OCI-LY3 (cell line): ENCODE data around the gene PLXDC2.

ENCODE experiments used
- H2AFZ ChIP-seq: fragments of 200-600, 300-600 bp; shearing (Covaris generic); 2 replicates; pipeline ENCODE4 v1.6.0; 2014; ENCODE audit warnings: antibody characterized with exemption, low read depth, low read length
- H3K27ac ChIP-seq: fragments of 200-600, 300-600 bp; sonication (generic); 2 replicates; pipeline ENCODE4 v1.5.1; 2014; ENCODE audit warnings: mild to moderate bottlenecking, low read length, moderate library complexity, mixed read lengths
- H3K27me3 ChIP-seq: fragments of 200-600, 300-600 bp; sonication (generic); 2 replicates; pipeline ENCODE4 v1.6.1; 2014; ENCODE audit warnings: low read depth, low read length, mixed read lengths
- H3K36me3 ChIP-seq: fragments of 200-600, 300-600 bp; sonication (generic); replicated peaks from 2 replicates; pipeline ENCODE3; 2014; ENCODE audit warnings: low read depth, low read length, mixed read lengths
- H3K4me1 ChIP-seq: fragments of 300-600, 200-600 bp; sonication (generic); 2 replicates; pipeline ENCODE4 v1.6.1; 2014; ENCODE audit warnings: low read length, mixed read lengths
- H3K4me2 ChIP-seq: fragments of 200-600, 300-600 bp; sonication (generic); 2 replicates; pipeline ENCODE4 v1.6.1; 2014; ENCODE audit warnings: low read length, mixed read lengths
- H3K4me3 ChIP-seq: fragments of 300-600, 200-600 bp; sonication (generic); 2 replicates; pipeline ENCODE4 v1.5.1; 2014; ENCODE audit warnings: antibody characterized with exemption, mild to moderate bottlenecking, low read length, moderate library complexity
- H3K79me2 ChIP-seq: fragments of 300-600, 200-600 bp; shearing (Covaris generic); 2 replicates; pipeline ENCODE4 v1.6.1; 2014; ENCODE audit warnings: mild to moderate bottlenecking, low read length, mixed read lengths
- H3K9ac ChIP-seq: fragments of 300-600, 200-600 bp; shearing (Covaris generic); 2 replicates; pipeline ENCODE4 v1.6.0; 2014; ENCODE audit warnings: mild to moderate bottlenecking, low read length, moderate library complexity
- H3K9me3 ChIP-seq: fragments of 200-600, 300-600 bp; shearing (Covaris generic); 2 replicates; pipeline ENCODE4 v1.6.1; 2014; ENCODE audit warnings: low read length, mixed read lengths; ENCODE audit not compliant: insufficient read depth
- H4K20me1 ChIP-seq: fragments of 200-600, 300-600 bp; sonication (generic); 2 replicates; pipeline ENCODE4 v1.6.1; 2016; ENCODE audit warnings: low read length, mixed read lengths; ENCODE audit not compliant: insufficient read depth
- EZH2phosphoT487 ChIP-seq: fragments of 200-600 bp; shearing (Covaris generic); IDR thresholded peaks from 2 replicates; pipeline ENCODE4 v1.6.1; 2018; ENCODE audit warnings: antibody characterized with exemption, mixed run types, low read depth
- TF ChIP-seq, protein P1 (sequence below): fragments of 200-600, 300-600 bp; sonication (generic); IDR thresholded peaks from 2 replicates; pipeline ENCODE4 v1.5.1; 2014; ENCODE audit warnings: antibody characterized with exemption, low read length, low read depth

PLXDC2 gene

DNA sequence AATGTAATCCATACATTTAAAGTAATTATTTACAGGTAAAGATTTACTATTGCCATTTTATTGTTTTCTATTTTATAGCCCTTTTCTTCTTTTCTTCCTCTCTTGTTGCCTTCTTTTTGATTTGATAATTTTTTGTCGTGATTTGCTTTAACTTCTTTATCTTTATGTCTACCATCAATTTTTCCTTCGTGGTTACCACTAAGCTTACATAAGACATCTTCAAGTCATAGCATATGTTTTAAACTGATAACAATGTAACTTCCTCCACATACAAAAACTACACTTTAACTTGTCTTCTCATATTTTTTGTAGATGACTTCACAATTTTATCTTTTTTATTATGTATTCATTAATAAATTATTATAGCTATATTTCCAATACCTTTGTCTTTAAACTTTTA lies 316.6 kb downstream of the PLXDC2 start:
- Histone ChIP-seq H3K4me2 (no peak overlapping the region), H3K27ac (no peak overlapping the region), H3K79me2 (no peaks in the 10 kb centered on the region), H3K9ac (no peak overlapping the region), H3K36me3 (no peaks in the 10 kb centered on the region), H3K4me3 (no peak overlapping the region), H3K4me1 (no peaks in the 10 kb centered on the region), H3K27me3 (no peaks in the 10 kb centered on the region), H3K9me3 (no peaks in the 10 kb centered on the region), H2AFZ (no peak overlapping the region), H4K20me1 (no peaks in the 10 kb centered on the region)
- no peak for TF ChIP-seq EZH2phosphoT487
- TF ChIP-seq, protein P1, sequence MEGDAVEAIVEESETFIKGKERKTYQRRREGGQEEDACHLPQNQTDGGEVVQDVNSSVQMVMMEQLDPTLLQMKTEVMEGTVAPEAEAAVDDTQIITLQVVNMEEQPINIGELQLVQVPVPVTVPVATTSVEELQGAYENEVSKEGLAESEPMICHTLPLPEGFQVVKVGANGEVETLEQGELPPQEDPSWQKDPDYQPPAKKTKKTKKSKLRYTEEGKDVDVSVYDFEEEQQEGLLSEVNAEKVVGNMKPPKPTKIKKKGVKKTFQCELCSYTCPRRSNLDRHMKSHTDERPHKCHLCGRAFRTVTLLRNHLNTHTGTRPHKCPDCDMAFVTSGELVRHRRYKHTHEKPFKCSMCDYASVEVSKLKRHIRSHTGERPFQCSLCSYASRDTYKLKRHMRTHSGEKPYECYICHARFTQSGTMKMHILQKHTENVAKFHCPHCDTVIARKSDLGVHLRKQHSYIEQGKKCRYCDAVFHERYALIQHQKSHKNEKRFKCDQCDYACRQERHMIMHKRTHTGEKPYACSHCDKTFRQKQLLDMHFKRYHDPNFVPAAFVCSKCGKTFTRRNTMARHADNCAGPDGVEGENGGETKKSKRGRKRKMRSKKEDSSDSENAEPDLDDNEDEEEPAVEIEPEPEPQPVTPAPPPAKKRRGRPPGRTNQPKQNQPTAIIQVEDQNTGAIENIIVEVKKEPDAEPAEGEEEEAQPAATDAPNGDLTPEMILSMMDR, result no peak

DNA sequence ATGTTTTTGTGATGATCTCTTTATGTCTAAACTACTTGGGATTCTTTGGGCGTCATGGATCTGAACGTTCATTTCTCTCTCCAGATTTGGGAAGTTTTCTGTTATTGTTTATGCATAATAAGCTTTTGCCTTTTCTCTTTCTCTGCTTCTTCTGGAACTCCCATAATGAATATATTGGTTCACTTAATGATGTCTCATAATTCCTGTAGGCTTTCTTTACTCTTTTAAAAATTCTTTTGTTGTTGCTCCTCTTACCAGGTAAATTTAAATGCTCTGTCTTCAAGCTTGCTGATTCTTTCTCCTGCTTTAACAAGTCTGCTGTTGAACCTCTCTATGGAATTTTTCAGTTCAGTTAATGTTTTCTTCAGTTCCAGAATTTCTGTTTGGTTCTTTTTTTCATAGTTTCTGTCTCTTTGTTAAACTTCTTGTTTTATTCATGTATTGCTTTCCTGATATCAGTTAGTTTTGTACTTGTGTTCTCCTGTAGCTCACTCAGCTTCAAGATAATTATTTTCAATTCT lies 317.5 kb downstream of the PLXDC2 start:
- H3K79me2 ChIP-seq, result no peaks in the 10 kb centered on the region
- H3K9ac ChIP-seq, result no peak overlapping the region
- no peaks in the 10 kb centered on the region for H3K27me3 ChIP-seq
- no peak overlapping the region for H3K27ac ChIP-seq
- H3K4me2 ChIP-seq, result no peak overlapping the region
- H3K4me1 ChIP-seq, result no peaks in the 10 kb centered on the region
- no peaks in the 10 kb centered on the region for H3K9me3 ChIP-seq
- no peaks in the 10 kb centered on the region for H4K20me1 ChIP-seq
- H3K36me3 ChIP-seq, result no peaks in the 10 kb centered on the region
- TF ChIP-seq, protein P1, result no peak
- no peak for TF ChIP-seq EZH2phosphoT487
- no peak overlapping the region for H3K4me3 ChIP-seq
- H2AFZ ChIP-seq, result no peak overlapping the region

DNA sequence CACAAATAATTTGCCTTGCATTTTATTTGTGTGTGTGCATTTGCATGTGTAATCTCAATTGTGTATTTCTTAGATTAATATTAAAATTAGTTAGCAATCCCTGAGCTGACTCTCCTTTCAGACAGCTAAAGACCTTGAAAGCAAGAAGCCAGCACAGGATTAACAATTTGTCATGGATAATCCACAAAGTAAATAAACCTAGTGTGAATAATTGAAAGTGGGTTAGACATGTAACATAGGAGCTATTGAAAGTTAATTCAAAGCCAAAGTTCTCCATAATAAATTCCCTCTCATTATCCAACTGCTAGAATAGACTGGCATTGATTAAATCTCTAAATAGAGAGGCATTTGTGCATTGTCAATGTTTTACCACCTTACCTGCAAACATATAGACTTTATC lies 326.1 kb downstream of the PLXDC2 start:
- H4K20me1 ChIP-seq, result no peaks in the 10 kb centered on the region
- H3K4me1 ChIP-seq, result no peaks in the 10 kb centered on the region
- H3K27me3 ChIP-seq, result no peaks in the 10 kb centered on the region
- no peak overlapping the region for H2AFZ ChIP-seq
- no peak overlapping the region for H3K9ac ChIP-seq
- no peaks in the 10 kb centered on the region for H3K9me3 ChIP-seq
- TF ChIP-seq, protein P1, result no peak
- no peak for TF ChIP-seq EZH2phosphoT487
- no peak overlapping the region for H3K4me2 ChIP-seq
- H3K27ac ChIP-seq, result no peak overlapping the region
- no peaks in the 10 kb centered on the region for H3K36me3 ChIP-seq
- H3K4me3 ChIP-seq, result no peak overlapping the region
- no peaks in the 10 kb centered on the region for H3K79me2 ChIP-seq

DNA sequence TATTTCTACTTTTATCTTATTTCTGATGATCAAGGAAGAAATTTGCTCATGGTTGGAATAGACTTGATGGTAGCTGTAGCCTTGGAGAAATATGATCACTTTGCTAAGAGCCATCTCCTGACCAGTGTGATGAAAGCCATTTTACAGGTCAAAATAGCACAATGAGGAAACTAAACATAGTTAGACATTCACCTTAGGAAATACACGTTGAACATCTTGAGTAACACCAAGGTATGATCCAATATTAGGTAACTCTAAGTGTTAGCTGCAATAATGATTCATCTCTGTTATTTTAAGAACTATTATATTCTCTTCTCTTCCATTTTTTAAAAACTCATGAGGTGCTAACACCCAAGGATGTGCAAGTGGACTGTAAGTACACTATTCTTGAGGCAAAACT lies 328.0 kb downstream of the PLXDC2 start:
- no peak overlapping the region for H3K4me2 ChIP-seq

More for the DNA sequence above, 328.0 kb downstream of the PLXDC2 start:
- Histone ChIP-seq H4K20me1 (no peaks in the 10 kb centered on the region), H3K27me3 (no peaks in the 10 kb centered on the region), H3K9ac (no peak overlapping the region), H3K9me3 (no peaks in the 10 kb centered on the region), H3K36me3 (no peaks in the 10 kb centered on the region), H3K27ac (no peak overlapping the region), H3K4me1 (no peaks in the 10 kb centered on the region), H2AFZ (no peak overlapping the region), H3K79me2 (no peaks in the 10 kb centered on the region), H3K4me3 (no peak overlapping the region)
- TF ChIP-seq, protein P1, result no peak
- no peak for TF ChIP-seq EZH2phosphoT487
